SK-N-SH (cell line): Measurements from ENCODE around the gene CCT6A. TPM values are rescaled to one million over a fixed set of nuclear protein-coding genes. Genes with fewer than 3 reads are reported as not detected.
"Not testable (repeated sequence)": the region's sequence is repeated elsewhere in the genome, so short reads cannot be mapped to it uniquely, and the experiment has no call there.

Source experiments
- CTCF ChIA-PET: fragments of 300-600, 350-600 bp; formaldehyde crosslinking; extraction: SDS; loops from one replicate; lab custom pipeline; 2021; lab: Yijun Ruan, JAX
- POLR2A ChIA-PET: fragments of 350-600 bp; sonication (Branson Sonifier 250); formaldehyde crosslinking; extraction: SDS; loops from one replicate; lab custom pipeline; 2020; ENCODE audit warnings: antibody characterized with exemption, inconsistent platforms; lab: Yijun Ruan, JAX
- DNase-seq: peaks from one replicate; pipeline ENCODE4 v3.0.0; 2012
- H2AFZ ChIP-seq: fragments of 200-600 bp; sonication (generic); 2 replicates; pipeline ENCODE4 v1.8.1; 2016; ENCODE audit warnings: antibody characterized with exemption, mild to moderate bottlenecking, low read depth
- H3F3A ChIP-seq: fragments of 200-600 bp; sonication (generic); replicated peaks from 2 replicates; pipeline ENCODE3; 2016; ENCODE audit warnings: antibody characterized with exemption, mild to moderate bottlenecking; ENCODE audit not compliant: insufficient read depth
- H3K27ac ChIP-seq, 2 experiments: fragments of 200-500 bp in 1 of 2; fragments of 200-600 bp in 1 of 2; sonication (Bioruptor generic) in 1 of 2; sonication (generic), shearing (Covaris generic) in 1 of 2; 2 replicates each; pipeline versions ENCODE4 v1.5.1 to v1.6.1; 2014 to 2016; ENCODE audit warnings: low read depth in 2 of 2, inconsistent platforms in 1 of 2, low read length in 1 of 2, mild to moderate bottlenecking in 1 of 2, mixed read lengths in 1 of 2
- H3K27me3 ChIP-seq: fragments of 200-600 bp; sonication (generic), shearing (Covaris generic); 2 replicates; pipeline ENCODE4 v1.6.1; 2016; ENCODE audit warnings: mixed run types; ENCODE audit not compliant: insufficient read depth
- H3K36me3 ChIP-seq, 2 experiments: fragments of 200-500 bp in 1 of 2; fragments of 200-600 bp in 1 of 2; sonication (Bioruptor generic) in 1 of 2; sonication (generic) in 1 of 2; replicated peaks in 1 of 2; 2 replicates each; pipeline versions ENCODE3 to v1.5.1; 2014 to 2016; ENCODE audit warnings: low read length in 1 of 2, mild to moderate bottlenecking in 1 of 2; ENCODE audit not compliant: insufficient read depth in 2 of 2, control insufficient read depth in 1 of 2
- H3K4me1 ChIP-seq, 2 experiments: fragments of 200-500 bp in 1 of 2; fragments of 200-600 bp in 1 of 2; sonication (Bioruptor generic) in 1 of 2; sonication (generic), shearing (Covaris generic) in 1 of 2; 2 replicates each; pipeline versions ENCODE4 v1.5.1 to v1.6.1; 2014 to 2016; ENCODE audit warnings: low read depth in 1 of 2, low read length in 1 of 2, mixed run types in 1 of 2; ENCODE audit not compliant: insufficient read depth in 2 of 2, control insufficient read depth in 1 of 2
- H3K4me2 ChIP-seq: fragments of 200-600 bp; sonication (generic), shearing (Covaris generic); 2 replicates; pipeline ENCODE4 v1.6.1; 2017; ENCODE audit warnings: mixed run types
- H3K4me3 ChIP-seq, 2 experiments: fragments of 200-500 bp in 1 of 2; fragments of 200-600 bp in 1 of 2; sonication (Bioruptor generic) in 1 of 2; sonication (generic), shearing (Covaris generic) in 1 of 2; 2 replicates each; pipeline versions ENCODE4 v1.5.1 to v1.8.1; 2014 to 2016; ENCODE audit warnings: low read depth in 2 of 2, inconsistent platforms in 1 of 2, low read length in 1 of 2, mild to moderate bottlenecking in 1 of 2, mixed read lengths in 1 of 2, moderate library complexity in 1 of 2
- H3K79me2 ChIP-seq: fragments of 200-600 bp; sonication (generic); 2 replicates; pipeline ENCODE4 v1.8.1; 2017; ENCODE audit warnings: mild to moderate bottlenecking; ENCODE audit not compliant: insufficient read depth
- H3K9ac ChIP-seq: fragments of 200-600 bp; sonication (generic); 2 replicates; pipeline ENCODE4 v1.6.1; 2017; ENCODE audit warnings: mixed run types
- H3K9me2 ChIP-seq: fragments of 200-600 bp; sonication (generic); 2 replicates; pipeline ENCODE4 v1.6.1; 2017; ENCODE audit warnings: mixed run types
- H3K9me3 ChIP-seq: fragments of 200-600 bp; sonication (generic); 2 replicates; pipeline ENCODE4 v1.6.1; 2017; ENCODE audit warnings: mixed run types, mild to moderate bottlenecking, moderate library complexity
- H4K20me1 ChIP-seq: fragments of 200-600 bp; sonication (generic); 2 replicates; pipeline ENCODE4 v1.6.1; 2017; ENCODE audit warnings: mild to moderate bottlenecking, mixed run types; ENCODE audit not compliant: insufficient read depth
- CHD2 ChIP-seq: fragments of 150-350 bp; IDR thresholded peaks from 2 replicates; pipeline ENCODE4 v1.6.1; 2018; ENCODE audit warnings: low read length; ENCODE audit not compliant: partially characterized antibody
- CTCF ChIP-seq: fragments of 200-600 bp; sonication (generic); IDR thresholded peaks from 2 replicates; pipeline ENCODE4 v1.6.1; 2017; ENCODE audit warnings: antibody characterized with exemption, mild to moderate bottlenecking, moderate library complexity
- EP300 ChIP-seq, 2 experiments: IDR thresholded peaks; 2 replicates each; pipeline versions ENCODE4 v1.4.0 to v1.6.1; 2012; ENCODE audit warnings: borderline replicate concordance in 1 of 2, low read depth in 1 of 2, low read length in 1 of 2
- EZH2phosphoT487 ChIP-seq: fragments of 200-600 bp; sonication (generic); IDR thresholded peaks from 2 replicates; pipeline ENCODE4 v1.6.1; 2017; ENCODE audit warnings: low read depth, mixed run types, mild to moderate bottlenecking, antibody characterized with exemption, moderate library complexity, borderline replicate concordance
- FOSL2 ChIP-seq: IDR thresholded peaks from 2 replicates; pipeline ENCODE4 v1.4.0; 2012; ENCODE audit warnings: low read depth, mild to moderate bottlenecking, moderate library complexity, borderline replicate concordance
- FOXM1 ChIP-seq: IDR thresholded peaks from 2 replicates; pipeline ENCODE4 v1.4.0; 2012; ENCODE audit warnings: low read depth, mild to moderate bottlenecking
- IRF3 ChIP-seq: fragments of 150-350 bp; IDR thresholded peaks from 2 replicates; pipeline ENCODE4 v1.6.1; 2016; ENCODE audit warnings: mild to moderate bottlenecking, low read depth, low read length
- JUND ChIP-seq: IDR thresholded peaks from 2 replicates; pipeline ENCODE4 v1.4.0; 2012
- MEF2A ChIP-seq: IDR thresholded peaks from 2 replicates; pipeline ENCODE4 v1.4.0; 2012; ENCODE audit warnings: low read depth, borderline replicate concordance
- NFIC ChIP-seq: IDR thresholded peaks from 2 replicates; pipeline ENCODE4 v1.4.0; 2012; ENCODE audit warnings: borderline replicate concordance
- NRF1 ChIP-seq: IDR thresholded peaks from 2 replicates; pipeline ENCODE4 v1.6.1; 2012; ENCODE audit warnings: low read depth, mild to moderate bottlenecking, low read length
- POLR2AphosphoS5 ChIP-seq: IDR thresholded peaks from 2 replicates; pipeline ENCODE4 v1.6.1; 2012; ENCODE audit warnings: low read depth, low read length
- RCOR1 ChIP-seq: fragments of 150-350 bp; IDR thresholded peaks from 2 replicates; pipeline ENCODE4 v1.6.1; 2017; ENCODE audit warnings: antibody characterized with exemption, low read length
- RFX5 ChIP-seq: IDR thresholded peaks from 2 replicates; pipeline ENCODE4 v1.6.1; 2012; ENCODE audit warnings: mild to moderate bottlenecking, improper control_type of control experiment, low read length
- RXRA ChIP-seq: IDR thresholded peaks from 2 replicates; pipeline ENCODE4 v1.4.0; 2012; ENCODE audit warnings: low read depth, mild to moderate bottlenecking, borderline replicate concordance
- TCF12 ChIP-seq: IDR thresholded peaks from 2 replicates; pipeline ENCODE4 v1.4.0; 2012
- WGBS: methylation state at CpG from one replicate; pipeline ENCODE4 v1.1.6; 2017; ENCODE audit warnings: low lambda C conversion rate; 5-methylcytosine and 5-hydroxymethylcytosine counted together
- polyA plus RNA-seq, 3 experiments: library from polyadenylated mRNA; depleted of rRNA; stranded (reverse); fragments of >200 nt; gene quantifications; 2 replicates each; pipeline ENCODE4 v1.2.3, GENCODE V29; 2012
- TF ChIP-seq, protein P1 (sequence below): IDR thresholded peaks from 2 replicates; pipeline ENCODE4; 2012
- TF ChIP-seq, protein P2 (sequence below): fragments of 150-350 bp; IDR thresholded peaks from 2 replicates; pipeline ENCODE4 v1.6.1; 2017; ENCODE audit warnings: antibody characterized with exemption, low read length, low read depth, borderline replicate concordance

CCT6A gene
- polyA plus RNA-seq, 1 of the 3 experiments (the other 2 are of a cell fraction): 221 TPM

DNA sequence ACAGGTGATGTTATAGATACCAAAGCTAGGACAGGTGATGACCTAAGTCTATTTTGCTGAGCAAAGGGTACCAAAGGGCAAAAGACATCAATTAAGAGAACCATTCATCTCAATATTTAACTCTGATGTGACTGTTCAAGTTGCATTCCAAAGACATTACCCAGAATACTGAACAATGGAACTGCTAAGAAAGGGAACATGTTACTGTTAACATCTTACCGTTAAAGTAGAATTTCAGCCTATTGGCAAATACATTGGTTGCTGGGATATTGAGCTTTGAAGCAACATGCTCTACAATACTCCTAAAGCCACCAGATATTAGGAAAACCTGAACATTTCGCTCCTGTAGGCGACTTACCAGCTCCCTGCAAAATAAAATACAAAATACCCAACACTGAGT, 34.5 kb upstream of the CCT6A start:
- H3K9me2 ChIP-seq, DNase-seq, H3K4me1 ChIP-seq, H3K9me3 ChIP-seq, H3K4me2 ChIP-seq, H3K27me3 ChIP-seq, H3K79me2 ChIP-seq, H3K4me3 ChIP-seq, H3K27ac ChIP-seq, H2AFZ ChIP-seq, POLR2A ChIA-PET: not testable (repeated sequence)
- whole genome bisulfite sequencing: 91% methylated on average over 3 of the region's 3 CpGs
- CTCF ChIA-PET: interaction anchor here (0.6 to 1.0 kb wide), 2 partner anchors 45 to 63 kb away, joined by 3 to 4 read pairs; no protein-coding TSS in a partner anchor
- TF ChIP-seq, protein P1, sequence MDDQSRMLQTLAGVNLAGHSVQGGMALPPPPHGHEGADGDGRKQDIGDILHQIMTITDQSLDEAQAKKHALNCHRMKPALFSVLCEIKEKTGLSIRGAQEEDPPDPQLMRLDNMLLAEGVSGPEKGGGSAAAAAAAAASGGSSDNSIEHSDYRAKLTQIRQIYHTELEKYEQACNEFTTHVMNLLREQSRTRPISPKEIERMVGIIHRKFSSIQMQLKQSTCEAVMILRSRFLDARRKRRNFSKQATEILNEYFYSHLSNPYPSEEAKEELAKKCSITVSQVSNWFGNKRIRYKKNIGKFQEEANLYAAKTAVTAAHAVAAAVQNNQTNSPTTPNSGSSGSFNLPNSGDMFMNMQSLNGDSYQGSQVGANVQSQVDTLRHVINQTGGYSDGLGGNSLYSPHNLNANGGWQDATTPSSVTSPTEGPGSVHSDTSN: peak; percentile 44; the same call in 1 of the 2 replicates
- TF ChIP-seq, all 33 proteins: peak for 1; not testable (repeated sequence) for 32
- not testable (repeated sequence) for H3F3A ChIP-seq, H3K9ac ChIP-seq, H4K20me1 ChIP-seq
- H3K36me3 ChIP-seq: peaks cover 17 to 63% of the 10 kb centered on the region in 2 experiments

GRCh38 chr7:56019501-56019900, 32.1 kb upstream of the CCT6A start:
- Histone ChIP-seq H3K27ac (no peak overlapping the region), H3K9ac (no peak overlapping the region), H3K9me3 (no peaks in the 10 kb centered on the region), H3K4me1 (no peaks in the 10 kb centered on the region), H3K27me3 (no peaks in the 10 kb centered on the region), H2AFZ (no peak overlapping the region), H3K9me2 (no peaks in the 10 kb centered on the region), H4K20me1 (no peaks in the 10 kb centered on the region), H3K36me3 (peaks cover 15 to 44% of the 10 kb centered on the region in 2 experiments), H3F3A (no peaks in the 10 kb centered on the region), H3K4me2 (no peak overlapping the region), H3K4me3 (no peak overlapping the region), H3K79me2 (no peaks in the 10 kb centered on the region)
- DNase-seq: no peak
- CTCF ChIA-PET: interaction anchor here (0.9 to 1.5 kb wide), 3 partner anchors 13 to 55 kb away, joined by 3 to 7 read pairs (median 4); partner anchors contain the start of gene NIPSNAP2
- WGBS: 80% methylated on average over 9 of the region's 9 CpGs
- TF ChIP-seq JUND (no peak), CTCF (no peak), TCF12 (no peak), NFIC (no peak), MEF2A (no peak), RCOR1 (no peak), NRF1 (no peak), CHD2 (no peak), EZH2phosphoT487 (no peak), RXRA (no peak), FOXM1 (no peak), EP300 (IDR thresholded peaks at IDR 0.05; ENCODE audit: borderline replicate concordance in 1 of 2, low read depth in 1 of 2, low read length in 1 of 2) (no peak), POLR2AphosphoS5 (no peak), RFX5 (no peak), IRF3 (no peak), FOSL2 (no peak)
- TF ChIP-seq, protein P1: no peak
- TF ChIP-seq, protein P2, sequence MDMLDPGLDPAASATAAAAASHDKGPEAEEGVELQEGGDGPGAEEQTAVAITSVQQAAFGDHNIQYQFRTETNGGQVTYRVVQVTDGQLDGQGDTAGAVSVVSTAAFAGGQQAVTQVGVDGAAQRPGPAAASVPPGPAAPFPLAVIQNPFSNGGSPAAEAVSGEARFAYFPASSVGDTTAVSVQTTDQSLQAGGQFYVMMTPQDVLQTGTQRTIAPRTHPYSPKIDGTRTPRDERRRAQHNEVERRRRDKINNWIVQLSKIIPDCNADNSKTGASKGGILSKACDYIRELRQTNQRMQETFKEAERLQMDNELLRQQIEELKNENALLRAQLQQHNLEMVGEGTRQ: no peak
- POLR2A ChIA-PET: no interaction called here
